Breast epithelium (tissue), 4 donors: Measurements from ENCODE around the gene TMEM237. TPM values are rescaled to one million over a fixed set of nuclear protein-coding genes. Genes with fewer than 3 reads are reported as not detected.

Experiments used
- DNase-seq, 2 donors: peaks; one replicate each; pipeline ENCODE4 v3.0.0-alpha.2; 2019; ENCODE audit warnings: low spot score in 2 of 2
- H3K27ac ChIP-seq, 2 donors: fragments of 200-600 bp; sonication (generic) in 1 of 2; one replicate each; pipeline ENCODE4 v1.5.1; 2016 to 2019; ENCODE audit warnings: mild to moderate bottlenecking in 1 of 2
- H3K27me3 ChIP-seq, 2 donors: fragments of 200-600 bp; sonication (generic) in 1 of 2; one replicate each; pipeline versions ENCODE4 v1.5.1 to v1.6.0; 2017 to 2019; ENCODE audit warnings: control low read depth in 1 of 2, mild to moderate bottlenecking in 1 of 2
- H3K36me3 ChIP-seq: fragments of 200-600 bp; one replicate; pipeline ENCODE4 v1.5.1; 2019
- H3K4me1 ChIP-seq, 2 donors: fragments of 200-600 bp; sonication (generic); one replicate each; pipeline ENCODE4 v1.5.1; 2016 to 2019; ENCODE audit warnings: control low read depth in 1 of 2
- H3K4me3 ChIP-seq, 3 donors: fragments of 200-600 bp; sonication (generic); 1 replicate in 2 of 3; 2 replicates in 1 of 3; pipeline ENCODE4 v1.5.1; 2016 to 2019; ENCODE audit warnings: mild to moderate bottlenecking in 3 of 3, moderate library complexity in 2 of 3
- H3K9me3 ChIP-seq, 2 donors: fragments of 200-600 bp; sonication (generic) in 1 of 2; one replicate each; pipeline ENCODE4 v1.5.1; 2016 to 2019; ENCODE audit warnings: control low read depth in 1 of 2
- CTCF ChIP-seq, 3 donors: fragments of 450-650 bp; IDR thresholded peaks; one replicate each; pipeline ENCODE4 v1.5.1; 2016 to 2017; ENCODE audit warnings: antibody characterized with exemption in 3 of 3, mild to moderate bottlenecking in 3 of 3, moderate library complexity in 3 of 3
- POLR2A ChIP-seq: fragments of 450-650 bp; IDR thresholded peaks from one replicate; pipeline ENCODE4 v1.6.1; 2016; ENCODE audit warnings: antibody characterized with exemption, mild to moderate bottlenecking, moderate library complexity
- POLR2AphosphoS5 ChIP-seq, 3 donors: sonication (generic); formaldehyde crosslinking; IDR thresholded peaks; one replicate each; pipeline ENCODE4 v1.6.1; 2017; ENCODE audit warnings: antibody characterized with exemption in 3 of 3
- intact Hi-C: fragments of 100-400 bp; cut with DNase I; formaldehyde crosslinking; loops from one replicate; pipeline ENCODE4 v1.15.1; 2023; ENCODE audit warnings: low total_unique reads
- total RNA-seq, 3 donors: library from RNA; depleted of rRNA; stranded (reverse); fragments of >200 nt; gene quantifications; one replicate each; pipeline ENCODE4 v1.1.0, GENCODE V29; 2016

Gene TMEM237
- total RNA-seq, 3 donors from 2014 or later, result 36.6 to 70.7 (median 39.7) TPM

GRCh38 chr2:201654616-201655384 is 11.5 kb upstream of the TMEM237 start:
- Histone ChIP-seq H3K27me3 (no peaks in the 10 kb centered on the region), H3K36me3 (no peaks in the 10 kb centered on the region), H3K27ac (no peak overlapping the region), H3K4me3 (no peak overlapping the region), H3K9me3 (no peaks in the 10 kb centered on the region), H3K4me1 (no peaks in the 10 kb centered on the region)
- intact Hi-C loops, result no loop called here
- TF ChIP-seq POLR2AphosphoS5 (IDR thresholded peaks at IDR 0.05) (no peak), POLR2A (no peak), CTCF (IDR thresholded peaks at IDR 0.05) (no peak)
- DNase-seq, result no peak

GRCh38 chr2:201653221-201653620 is 9.9 kb upstream of the TMEM237 start:
- H3K27ac ChIP-seq, result peak overlapping the region in 1 of 2 donors; percentile 35
- TF ChIP-seq POLR2A (no peak), CTCF (IDR thresholded peaks at IDR 0.05) (no peak), POLR2AphosphoS5 (IDR thresholded peaks at IDR 0.05) (no peak)

GRCh38 chr2:201649442-201649841 is 6.1 kb upstream of the TMEM237 start:
- no peak overlapping the region for H3K27ac ChIP-seq
- H3K9me3 ChIP-seq, result no peaks in the 10 kb centered on the region
- no peaks in the 10 kb centered on the region for H3K36me3 ChIP-seq
- no peak overlapping the region for H3K4me3 ChIP-seq
- no peaks in the 10 kb centered on the region for H3K4me1 ChIP-seq
- intact Hi-C loops, result no loop called here
- TF ChIP-seq POLR2AphosphoS5 (IDR thresholded peaks at IDR 0.05) (no peak), POLR2A (no peak), CTCF (IDR thresholded peaks at IDR 0.05) (no peak)
- DNase-seq, result no peak
- H3K27me3 ChIP-seq, result no peaks in the 10 kb centered on the region

More at GRCh38 chr2:201653221-201653620, 9.9 kb upstream of the TMEM237 start:
- intact Hi-C loops, result no loop called here
- no peaks in the 10 kb centered on the region for H3K9me3 ChIP-seq
- no peaks in the 10 kb centered on the region for H3K27me3 ChIP-seq
- no peak for DNase-seq
- H3K4me3 ChIP-seq, result no peak overlapping the region
- no peaks in the 10 kb centered on the region for H3K36me3 ChIP-seq
- no peaks in the 10 kb centered on the region for H3K4me1 ChIP-seq

- no peak overlapping the region for H3K27ac ChIP-seq
- DNase-seq, result no peak
- no peak overlapping the region for H3K4me3 ChIP-seq
- H3K36me3 ChIP-seq, result no peaks in the 10 kb centered on the region
- intact Hi-C loops, result no loop called here
- no peaks in the 10 kb centered on the region for H3K27me3 ChIP-seq
- H3K4me1 ChIP-seq, result no peaks in the 10 kb centered on the region
- TF ChIP-seq POLR2A (no peak), CTCF (IDR thresholded peaks at IDR 0.05) (no peak), POLR2AphosphoS5 (IDR thresholded peaks at IDR 0.05) (no peak)
- H3K9me3 ChIP-seq, result no peaks in the 10 kb centered on the region
Observed at GRCh38 chr2:201647431-201647830, 4.1 kb upstream of the TMEM237 start.

- DNase-seq, result peak in 1 of 2 donors; percentile 62
- Histone ChIP-seq H3K36me3 (no peaks in the 10 kb centered on the region), H3K4me1 (no peaks in the 10 kb centered on the region), H3K27ac (peak overlapping the region; percentile 98 to 99), H3K27me3 (no peaks in the 10 kb centered on the region), H3K4me3 (peak overlapping the region in 2 of 3 donors; percentile 79 to 84), H3K9me3 (no peaks in the 10 kb centered on the region)
- TF ChIP-seq POLR2AphosphoS5 (IDR thresholded peaks at IDR 0.05), result peak in 1 of 3 donors; percentile 76
- TF ChIP-seq CTCF (IDR thresholded peaks at IDR 0.05), result no peak
- intact Hi-C loops, result no loop called here
Observed at GRCh38 chr2:201644001-201644400, 698 bp upstream of the TMEM237 start.
